Measurements from ENCODE around the gene LYSMD2. TPM values are rescaled to one million over a fixed set of nuclear protein-coding genes. Genes with fewer than 3 reads are reported as not detected.

LYSMD2 gene
- polyA plus RNA-seq, 1 of the 3 experiments (the other 2 are of a cell fraction) = 10.3 TPM

GRCh38 chr15:51774916-51775315 is 37.5 kb upstream of the LYSMD2 start:
- Histone ChIP-seq H3K79me2 (ENCODE audit: insufficient read depth) (no peaks in the 10 kb centered on the region), H3K27ac (ENCODE audit: low read depth in 2 of 2, low read length in 1 of 2) (no peak overlapping the region), H3K9me3 (no peaks in the 10 kb centered on the region), H3K9ac (no peak overlapping the region), H3K9me2 (no peaks in the 10 kb centered on the region), H4K20me1 (ENCODE audit: insufficient read depth) (no peaks in the 10 kb centered on the region), H3K4me1 (ENCODE audit: control insufficient read depth in 1 of 2, insufficient read depth in 2 of 2, low read depth in 1 of 2, low read length in 1 of 2) (peaks cover 0 to 6% of the 10 kb centered on the region in 2 experiments; a peak in 1 of 4 replicates), H3K27me3 (ENCODE audit: insufficient read depth) (no peaks in the 10 kb centered on the region), H3K4me3 (ENCODE audit: low read depth in 2 of 2, low read length in 1 of 2) (no peak overlapping the region), H3K4me2 (no peak overlapping the region), H3F3A (replicated peaks; ENCODE audit: insufficient read depth) (peaks cover 2% of the 10 kb centered on the region), H3K36me3 (replicated peaks in 1 of 2; ENCODE audit: control insufficient read depth in 1 of 2, insufficient read depth in 2 of 2, low read length in 1 of 2) (peaks cover 8 to 17% of the 10 kb centered on the region in 2 experiments), H2AFZ (ENCODE audit: low read depth) (no peak overlapping the region)
- POLR2A ChIA-PET = no interaction called here
- 82% methylated on average over 3 of the region's 3 CpGs for WGBS (ENCODE audit: low lambda C conversion rate)
- no peak for TF ChIP-seq GATA2 (CRISPR knock-in tag; IDR thresholded peaks at IDR 0.05)
- no peak for TF ChIP-seq REST (IDR thresholded peaks at IDR 0.05; ENCODE audit: low read depth, low read length)
- TF ChIP-seq RFX5 (IDR thresholded peaks at IDR 0.05; ENCODE audit: low read length) = no peak
- TF ChIP-seq GABPA (IDR thresholded peaks at IDR 0.05; ENCODE audit: low read depth) = no peak
- no peak for TF ChIP-seq ELF1 (IDR thresholded peaks at IDR 0.05)
- no peak for TF ChIP-seq MXI1 (IDR thresholded peaks at IDR 0.05; ENCODE audit: low read depth, low read length)
- TF ChIP-seq SIN3A (IDR thresholded peaks at IDR 0.05; ENCODE audit: borderline replicate concordance, low read depth, low read length) = no peak
- no peak for TF ChIP-seq MAX (IDR thresholded peaks at IDR 0.05; ENCODE audit: low read depth)
- CTCF ChIA-PET = interaction anchor here (1.1 to 9.5 kb wide), 17 partner anchors 13 to 612 kb away, joined by 3 to 313 read pairs (median 19); partner anchors contain the start of genes DMXL2, LYSMD2 and SCG3
- no peak for DNase-seq

- no peak for DNase-seq
- no peak overlapping the region for H2AFZ ChIP-seq (ENCODE audit: low read depth)
- H3K79me2 ChIP-seq (ENCODE audit: insufficient read depth) = no peaks in the 10 kb centered on the region
- no peaks in the 10 kb centered on the region for H3K9me2 ChIP-seq
- peaks cover 0 to 6% of the 10 kb centered on the region in 2 experiments; a peak in 1 of 4 replicates for H3K4me1 ChIP-seq (ENCODE audit: control insufficient read depth in 1 of 2, insufficient read depth in 2 of 2, low read depth in 1 of 2, low read length in 1 of 2)
- H3K27me3 ChIP-seq (ENCODE audit: insufficient read depth) = no peaks in the 10 kb centered on the region
- CTCF ChIA-PET = interaction anchor here (1.6 to 9.5 kb wide), 2 partner anchors 11 to 125 kb away, joined by 7 to 313 read pairs; no protein-coding TSS in a partner anchor
- no peaks in the 10 kb centered on the region for H4K20me1 ChIP-seq (ENCODE audit: insufficient read depth)
- no peak overlapping the region for H3K27ac ChIP-seq (ENCODE audit: low read depth in 2 of 2, low read length in 1 of 2)
- no peak for TF ChIP-seq ZBTB33 (IDR thresholded peaks at IDR 0.05; ENCODE audit: borderline replicate concordance, low read depth)
- no peak for TF ChIP-seq IRF3 (IDR thresholded peaks at IDR 0.05; ENCODE audit: low read depth, low read length)
- no peak for TF ChIP-seq RAD21 (IDR thresholded peaks at IDR 0.05; ENCODE audit: low read length)
- TF ChIP-seq POLR2AphosphoS5 (IDR thresholded peaks at IDR 0.05; ENCODE audit: low read depth, low read length) = no peak
- no peak for TF ChIP-seq JUND (IDR thresholded peaks at IDR 0.05)
- TF ChIP-seq PBX3 (IDR thresholded peaks at IDR 0.05) = no peak
- no peak for TF ChIP-seq FOXJ3 (CRISPR knock-in tag; IDR thresholded peaks at IDR 0.05)
- no peak for TF ChIP-seq RXRA (IDR thresholded peaks at IDR 0.05; ENCODE audit: borderline replicate concordance, low read depth)
- peaks cover 20 to 28% of the 10 kb centered on the region in 2 experiments for H3K36me3 ChIP-seq (replicated peaks in 1 of 2; ENCODE audit: control insufficient read depth in 1 of 2, insufficient read depth in 2 of 2, low read length in 1 of 2)
- POLR2A ChIA-PET = no interaction called here
- H3K4me2 ChIP-seq = no peak overlapping the region
- no peak overlapping the region for H3K9ac ChIP-seq
- H3K9me3 ChIP-seq = no peaks in the 10 kb centered on the region
- H3K4me3 ChIP-seq (ENCODE audit: low read depth in 2 of 2, low read length in 1 of 2) = no peak overlapping the region
- H3F3A ChIP-seq (replicated peaks; ENCODE audit: insufficient read depth) = peaks cover 2% of the 10 kb centered on the region
- 72% methylated on average over 1 of the region's 1 CpG for WGBS (ENCODE audit: low lambda C conversion rate)
Observed at GRCh38 chr15:51771773-51772172, 34.3 kb upstream of the LYSMD2 start.
